Measurements from ENCODE around the gene NTPCR.

DNA sequence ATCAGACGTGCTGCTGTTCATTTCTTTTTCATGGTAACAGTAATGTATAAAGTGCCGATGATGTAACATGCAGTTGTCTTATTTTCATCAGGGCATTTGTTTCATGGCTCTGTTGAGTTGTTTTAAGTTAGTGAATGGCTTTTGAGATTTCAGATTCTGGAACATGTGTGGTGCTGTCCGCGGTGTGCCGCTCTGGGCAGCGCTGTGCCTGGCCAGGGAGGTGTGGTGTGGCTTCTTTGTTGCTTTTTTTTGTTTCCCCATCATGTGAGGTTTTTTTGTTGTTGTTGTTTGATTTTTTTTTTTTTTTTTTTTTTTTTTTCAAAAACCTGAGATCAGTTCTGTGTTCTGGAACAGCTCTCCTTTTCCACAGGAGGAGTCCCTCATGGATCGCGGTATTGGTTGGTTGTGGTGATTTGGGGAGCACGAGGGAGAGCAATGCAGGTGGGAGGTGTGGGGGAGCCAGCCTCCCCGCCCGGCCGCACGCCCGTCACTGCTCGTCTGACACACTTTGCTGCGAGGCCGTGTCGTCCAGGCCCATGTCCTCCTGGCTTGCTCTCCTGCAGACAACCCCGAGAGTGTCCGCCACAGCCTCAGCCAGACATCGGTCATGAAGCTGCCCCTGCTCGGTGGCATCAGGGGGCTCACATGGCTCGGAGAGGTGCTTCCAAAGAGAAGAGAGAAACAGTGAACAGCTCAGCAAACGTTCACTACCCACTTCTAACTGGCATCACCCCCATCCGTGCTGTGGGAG lies 33.6 kb downstream of the NTPCR start:
- TF ChIP-seq, protein P1, sequence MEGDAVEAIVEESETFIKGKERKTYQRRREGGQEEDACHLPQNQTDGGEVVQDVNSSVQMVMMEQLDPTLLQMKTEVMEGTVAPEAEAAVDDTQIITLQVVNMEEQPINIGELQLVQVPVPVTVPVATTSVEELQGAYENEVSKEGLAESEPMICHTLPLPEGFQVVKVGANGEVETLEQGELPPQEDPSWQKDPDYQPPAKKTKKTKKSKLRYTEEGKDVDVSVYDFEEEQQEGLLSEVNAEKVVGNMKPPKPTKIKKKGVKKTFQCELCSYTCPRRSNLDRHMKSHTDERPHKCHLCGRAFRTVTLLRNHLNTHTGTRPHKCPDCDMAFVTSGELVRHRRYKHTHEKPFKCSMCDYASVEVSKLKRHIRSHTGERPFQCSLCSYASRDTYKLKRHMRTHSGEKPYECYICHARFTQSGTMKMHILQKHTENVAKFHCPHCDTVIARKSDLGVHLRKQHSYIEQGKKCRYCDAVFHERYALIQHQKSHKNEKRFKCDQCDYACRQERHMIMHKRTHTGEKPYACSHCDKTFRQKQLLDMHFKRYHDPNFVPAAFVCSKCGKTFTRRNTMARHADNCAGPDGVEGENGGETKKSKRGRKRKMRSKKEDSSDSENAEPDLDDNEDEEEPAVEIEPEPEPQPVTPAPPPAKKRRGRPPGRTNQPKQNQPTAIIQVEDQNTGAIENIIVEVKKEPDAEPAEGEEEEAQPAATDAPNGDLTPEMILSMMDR (IDR thresholded peaks at IDR 0.05) = no peak
- no peak for TF ChIP-seq POLR2AphosphoS5 (IDR thresholded peaks at IDR 0.05; ENCODE audit: insufficient read depth in 1 of 2, low read depth in 1 of 2)
- TF ChIP-seq POLR2A (IDR thresholded peaks at IDR 0.05) = no peak

All from vagina (tissue), 2 donors.